ENCODE data around the gene RTN4IP1.

Gene RTN4IP1

GRCh38 chr6:106629103-106629858, at the start of gene RTN4IP1, which contains the start of gene QRSL1:
Gene RTN4IP1, minus strand, starts transcription at chr6:106629498. Its CDS starts 477 bp downstream, at chr6:106629021.
Gene QRSL1, plus strand, starts transcription at chr6:106629578. Its CDS starts 104 bp downstream, at chr6:106629682.
- TF ChIP-seq CTCF (conservative IDR thresholded peaks at IDR 0.05), result no peak
- TF ChIP-seq ZFX (IDR thresholded peaks at IDR 0.05), result peak; percentile 93
- H3K27ac ChIP-seq, result peak within 1 kb of the TSS; percentile 84

GRCh38 chr6:106677282-106677681, 48.0 kb upstream of the RTN4IP1 start:
- H3K27ac ChIP-seq, result no peak overlapping the region
- TF ChIP-seq ZFX (IDR thresholded peaks at IDR 0.05) (no peak), CTCF (conservative IDR thresholded peaks at IDR 0.05) (no peak)

GRCh38 chr6:106674541-106675229, 45.4 kb upstream of the RTN4IP1 start:
- no peak overlapping the region for H3K27ac ChIP-seq
- no peak for TF ChIP-seq ZFX (IDR thresholded peaks at IDR 0.05)
- no peak for TF ChIP-seq CTCF (conservative IDR thresholded peaks at IDR 0.05)

GRCh38 chr6:106671651-106672050, 42.4 kb upstream of the RTN4IP1 start:
- H3K27ac ChIP-seq, result no peak overlapping the region
- TF ChIP-seq ZFX (IDR thresholded peaks at IDR 0.05), result no peak
- no peak for TF ChIP-seq CTCF (conservative IDR thresholded peaks at IDR 0.05)

GRCh38 chr6:106670236-106670635, 40.9 kb upstream of the RTN4IP1 start:
- H3K27ac ChIP-seq, result no peak overlapping the region
- TF ChIP-seq CTCF (conservative IDR thresholded peaks at IDR 0.05) (no peak), ZFX (IDR thresholded peaks at IDR 0.05) (no peak)

- no peak overlapping the region for H3K27ac ChIP-seq
- no peak for TF ChIP-seq ZFX (IDR thresholded peaks at IDR 0.05)
- TF ChIP-seq CTCF (conservative IDR thresholded peaks at IDR 0.05), result no peak
Measured at GRCh38 chr6:106667022-106667402, 37.7 kb upstream of the RTN4IP1 start.
